SK-N-SH (cell line): ENCODE results near the gene BLID. TPM values are rescaled to one million over a fixed set of nuclear protein-coding genes. Genes with fewer than 3 reads are reported as not detected.

Source experiments
- CTCF ChIA-PET: fragments of 300-600, 350-600 bp; formaldehyde crosslinking; extraction: SDS; loops from one replicate; lab custom pipeline; 2021; lab: Yijun Ruan, JAX
- POLR2A ChIA-PET: fragments of 350-600 bp; sonication (Branson Sonifier 250); formaldehyde crosslinking; extraction: SDS; loops from one replicate; lab custom pipeline; 2020; ENCODE audit warnings: antibody characterized with exemption, inconsistent platforms; lab: Yijun Ruan, JAX
- DNase-seq: peaks from one replicate; pipeline ENCODE4 v3.0.0; 2012
- H2AFZ ChIP-seq: fragments of 200-600 bp; sonication (generic); 2 replicates; pipeline ENCODE4 v1.8.1; 2016; ENCODE audit warnings: antibody characterized with exemption, mild to moderate bottlenecking, low read depth
- H3F3A ChIP-seq: fragments of 200-600 bp; sonication (generic); replicated peaks from 2 replicates; pipeline ENCODE3; 2016; ENCODE audit warnings: antibody characterized with exemption, mild to moderate bottlenecking; ENCODE audit not compliant: insufficient read depth
- H3K27ac ChIP-seq, 2 experiments: fragments of 200-500 bp in 1 of 2; fragments of 200-600 bp in 1 of 2; sonication (Bioruptor generic) in 1 of 2; sonication (generic), shearing (Covaris generic) in 1 of 2; 2 replicates each; pipeline versions ENCODE4 v1.5.1 to v1.6.1; 2014 to 2016; ENCODE audit warnings: low read depth in 2 of 2, inconsistent platforms in 1 of 2, low read length in 1 of 2, mild to moderate bottlenecking in 1 of 2, mixed read lengths in 1 of 2
- H3K27me3 ChIP-seq: fragments of 200-600 bp; sonication (generic), shearing (Covaris generic); 2 replicates; pipeline ENCODE4 v1.6.1; 2016; ENCODE audit warnings: mixed run types; ENCODE audit not compliant: insufficient read depth
- H3K36me3 ChIP-seq, 2 experiments: fragments of 200-500 bp in 1 of 2; fragments of 200-600 bp in 1 of 2; sonication (Bioruptor generic) in 1 of 2; sonication (generic) in 1 of 2; replicated peaks in 1 of 2; 2 replicates each; pipeline versions ENCODE3 to v1.5.1; 2014 to 2016; ENCODE audit warnings: low read length in 1 of 2, mild to moderate bottlenecking in 1 of 2; ENCODE audit not compliant: insufficient read depth in 2 of 2, control insufficient read depth in 1 of 2
- H3K4me1 ChIP-seq, 2 experiments: fragments of 200-500 bp in 1 of 2; fragments of 200-600 bp in 1 of 2; sonication (Bioruptor generic) in 1 of 2; sonication (generic), shearing (Covaris generic) in 1 of 2; 2 replicates each; pipeline versions ENCODE4 v1.5.1 to v1.6.1; 2014 to 2016; ENCODE audit warnings: low read depth in 1 of 2, low read length in 1 of 2, mixed run types in 1 of 2; ENCODE audit not compliant: insufficient read depth in 2 of 2, control insufficient read depth in 1 of 2
- H3K4me2 ChIP-seq: fragments of 200-600 bp; sonication (generic), shearing (Covaris generic); 2 replicates; pipeline ENCODE4 v1.6.1; 2017; ENCODE audit warnings: mixed run types
- H3K4me3 ChIP-seq, 2 experiments: fragments of 200-500 bp in 1 of 2; fragments of 200-600 bp in 1 of 2; sonication (Bioruptor generic) in 1 of 2; sonication (generic), shearing (Covaris generic) in 1 of 2; 2 replicates each; pipeline versions ENCODE4 v1.5.1 to v1.8.1; 2014 to 2016; ENCODE audit warnings: low read depth in 2 of 2, inconsistent platforms in 1 of 2, low read length in 1 of 2, mild to moderate bottlenecking in 1 of 2, mixed read lengths in 1 of 2, moderate library complexity in 1 of 2
- H3K79me2 ChIP-seq: fragments of 200-600 bp; sonication (generic); 2 replicates; pipeline ENCODE4 v1.8.1; 2017; ENCODE audit warnings: mild to moderate bottlenecking; ENCODE audit not compliant: insufficient read depth
- H3K9ac ChIP-seq: fragments of 200-600 bp; sonication (generic); 2 replicates; pipeline ENCODE4 v1.6.1; 2017; ENCODE audit warnings: mixed run types
- H3K9me2 ChIP-seq: fragments of 200-600 bp; sonication (generic); 2 replicates; pipeline ENCODE4 v1.6.1; 2017; ENCODE audit warnings: mixed run types
- H3K9me3 ChIP-seq: fragments of 200-600 bp; sonication (generic); 2 replicates; pipeline ENCODE4 v1.6.1; 2017; ENCODE audit warnings: mixed run types, mild to moderate bottlenecking, moderate library complexity
- H4K20me1 ChIP-seq: fragments of 200-600 bp; sonication (generic); 2 replicates; pipeline ENCODE4 v1.6.1; 2017; ENCODE audit warnings: mild to moderate bottlenecking, mixed run types; ENCODE audit not compliant: insufficient read depth
- EZH2phosphoT487 ChIP-seq: fragments of 200-600 bp; sonication (generic); IDR thresholded peaks from 2 replicates; pipeline ENCODE4 v1.6.1; 2017; ENCODE audit warnings: low read depth, mixed run types, mild to moderate bottlenecking, antibody characterized with exemption, moderate library complexity, borderline replicate concordance
- FOXJ3 ChIP-seq: sonication (generic); formaldehyde crosslinking; IDR thresholded peaks from 2 replicates; pipeline ENCODE4 v1.5.1; 2020; ENCODE audit warnings: mild to moderate bottlenecking, missing genetic modification reagents
- GATA2 ChIP-seq: sonication (generic); formaldehyde crosslinking; IDR thresholded peaks from 2 replicates; pipeline ENCODE4 v1.5.0; 2020; ENCODE audit warnings: mild to moderate bottlenecking, missing genetic modification reagents
- MXI1 ChIP-seq: IDR thresholded peaks from 2 replicates; pipeline ENCODE4 v1.6.1; 2012; ENCODE audit warnings: mild to moderate bottlenecking, low read depth, low read length, improper control_type of control experiment
- NRF1 ChIP-seq: IDR thresholded peaks from 2 replicates; pipeline ENCODE4 v1.6.1; 2012; ENCODE audit warnings: low read depth, mild to moderate bottlenecking, low read length
- POLR2AphosphoS5 ChIP-seq: IDR thresholded peaks from 2 replicates; pipeline ENCODE4 v1.6.1; 2012; ENCODE audit warnings: low read depth, low read length
- WGBS: methylation state at CpG from one replicate; pipeline ENCODE4 v1.1.6; 2017; ENCODE audit warnings: low lambda C conversion rate; 5-methylcytosine and 5-hydroxymethylcytosine counted together
- polyA plus RNA-seq, 3 experiments: library from polyadenylated mRNA; depleted of rRNA; stranded (reverse); fragments of >200 nt; gene quantifications; 2 replicates each; pipeline ENCODE4 v1.2.3, GENCODE V29; 2012
- TF ChIP-seq, protein P1 (sequence below): IDR thresholded peaks from 2 replicates; pipeline ENCODE4 v1.4.0; 2012; ENCODE audit warnings: low read depth
- TF ChIP-seq, protein P2 (sequence below): IDR thresholded peaks from 2 replicates; pipeline ENCODE4 v1.4.0; 2012; ENCODE audit warnings: low read depth, borderline replicate concordance

Gene BLID
- polyA plus RNA-seq, 1 of the 3 experiments (the other 2 are of a cell fraction), result not detected

GRCh38 chr11:122107045-122107444 lies 9.0 kb downstream of the BLID start:
- CTCF ChIA-PET, result interaction anchor here (0.5 to 3.5 kb wide), 9 partner anchors 9 to 857 kb away, joined by 3 to 21 read pairs (median 10); partner anchors contain the start of gene BLID
- no peaks in the 10 kb centered on the region for H3K9me2 ChIP-seq
- H3K27ac ChIP-seq, result peak overlapping the region in 1 of 2 experiments; percentile 94; a peak in 2 of 4 replicates
- H3K4me3 ChIP-seq, result no peak overlapping the region
- no peak for DNase-seq
- no peak overlapping the region for H2AFZ ChIP-seq
- peaks cover 89% of the 10 kb centered on the region for H3F3A ChIP-seq
- POLR2A ChIA-PET, result no interaction called here
- H3K9ac ChIP-seq, result no peak overlapping the region
- no peaks in the 10 kb centered on the region for H3K9me3 ChIP-seq
- no peaks in the 10 kb centered on the region for H3K27me3 ChIP-seq
- H3K36me3 ChIP-seq, result peaks cover 0 to 53% of the 10 kb centered on the region in 2 experiments
- TF ChIP-seq GATA2 (CRISPR knock-in tag) (no peak), MXI1 (no peak), POLR2AphosphoS5 (no peak)
- TF ChIP-seq, all 33 proteins: peak for 0
- peaks cover 99% of the 10 kb centered on the region for H3K79me2 ChIP-seq
- H3K4me1 ChIP-seq, result peaks cover 12 to 68% of the 10 kb centered on the region in 2 experiments
- WGBS, result 60% methylated on average over 3 of the region's 3 CpGs
- no peak overlapping the region for H3K4me2 ChIP-seq
- peaks cover 83% of the 10 kb centered on the region for H4K20me1 ChIP-seq

DNA sequence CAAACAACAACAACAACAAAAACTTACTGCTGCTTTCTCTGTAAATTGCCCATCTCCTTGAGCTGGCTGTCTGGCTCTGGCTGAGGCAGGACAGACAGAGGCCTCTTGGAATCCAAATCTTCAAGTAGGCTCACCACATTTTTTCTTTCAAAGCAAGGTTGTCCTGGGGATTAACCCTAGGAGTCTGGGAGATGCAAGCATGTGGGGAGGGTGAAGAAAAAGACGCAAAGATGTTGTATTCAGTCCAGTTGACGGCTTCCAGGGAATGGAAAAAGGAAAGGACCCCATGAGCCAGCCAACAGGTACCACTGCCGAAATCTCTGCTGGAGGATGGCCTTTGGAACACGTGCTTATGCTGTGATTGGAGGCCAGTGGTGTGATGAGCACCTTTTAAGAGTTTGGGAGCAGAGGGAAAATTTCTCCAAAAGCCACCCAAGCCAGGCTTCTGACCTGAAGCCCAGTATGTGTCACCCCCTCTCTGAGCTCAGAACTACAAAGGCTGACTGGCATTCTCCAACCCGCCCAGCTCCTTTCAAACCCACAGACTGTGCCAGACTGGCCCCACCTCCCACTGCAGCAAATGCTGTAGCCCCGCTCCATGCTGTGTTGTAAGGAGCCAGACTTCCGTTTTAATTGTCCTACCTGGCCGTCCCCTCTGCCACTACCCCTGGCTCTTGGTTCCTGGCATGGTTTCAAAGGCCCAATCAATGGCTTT lies 10.8 kb downstream of the BLID start:
- ChIA-PET CTCF (interaction anchor here (0.8 to 9.1 kb wide), 5 partner anchors 9 to 451 kb away, joined by 3 to 134 read pairs (median 9); no protein-coding TSS in a partner anchor), POLR2A (no interaction called here)
- H3K79me2 ChIP-seq, result peaks cover 99% of the 10 kb centered on the region
- peaks cover 94% of the 10 kb centered on the region for H3F3A ChIP-seq
- peaks cover 15 to 60% of the 10 kb centered on the region in 2 experiments for H3K4me1 ChIP-seq
- H3K9me2 ChIP-seq, result no peaks in the 10 kb centered on the region
- H2AFZ ChIP-seq, result no peak overlapping the region
- H3K4me2 ChIP-seq, result peak overlapping the region; percentile 89; the same call in 1 of the 2 replicates
- peaks cover 67% of the 10 kb centered on the region for H4K20me1 ChIP-seq
- H3K27ac ChIP-seq, result peak overlapping the region; percentile 7 to 94; a peak in 3 of 4 replicates
- 83% methylated on average over 8 of the region's 8 CpGs for WGBS
- no peak for DNase-seq
- no peaks in the 10 kb centered on the region for H3K27me3 ChIP-seq
- H3K9me3 ChIP-seq, result no peaks in the 10 kb centered on the region
- peaks cover 0 to 46% of the 10 kb centered on the region in 2 experiments for H3K36me3 ChIP-seq
- no peak overlapping the region for H3K9ac ChIP-seq
- H3K4me3 ChIP-seq, result no peak overlapping the region
- no peak for TF ChIP-seq MXI1
- TF ChIP-seq FOXJ3 (CRISPR knock-in tag), result no peak
- TF ChIP-seq, protein P1, sequence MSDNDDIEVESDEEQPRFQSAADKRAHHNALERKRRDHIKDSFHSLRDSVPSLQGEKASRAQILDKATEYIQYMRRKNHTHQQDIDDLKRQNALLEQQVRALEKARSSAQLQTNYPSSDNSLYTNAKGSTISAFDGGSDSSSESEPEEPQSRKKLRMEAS, result 0 out of 2 replicates have a peak, but pooled peaks have one; percentile 11
- TF ChIP-seq EZH2phosphoT487, result no peak
- TF ChIP-seq NRF1, result no peak
- 0 out of 2 replicates have a peak, but pooled peaks have one; percentile 7 for TF ChIP-seq POLR2AphosphoS5
- TF ChIP-seq, protein P2, sequence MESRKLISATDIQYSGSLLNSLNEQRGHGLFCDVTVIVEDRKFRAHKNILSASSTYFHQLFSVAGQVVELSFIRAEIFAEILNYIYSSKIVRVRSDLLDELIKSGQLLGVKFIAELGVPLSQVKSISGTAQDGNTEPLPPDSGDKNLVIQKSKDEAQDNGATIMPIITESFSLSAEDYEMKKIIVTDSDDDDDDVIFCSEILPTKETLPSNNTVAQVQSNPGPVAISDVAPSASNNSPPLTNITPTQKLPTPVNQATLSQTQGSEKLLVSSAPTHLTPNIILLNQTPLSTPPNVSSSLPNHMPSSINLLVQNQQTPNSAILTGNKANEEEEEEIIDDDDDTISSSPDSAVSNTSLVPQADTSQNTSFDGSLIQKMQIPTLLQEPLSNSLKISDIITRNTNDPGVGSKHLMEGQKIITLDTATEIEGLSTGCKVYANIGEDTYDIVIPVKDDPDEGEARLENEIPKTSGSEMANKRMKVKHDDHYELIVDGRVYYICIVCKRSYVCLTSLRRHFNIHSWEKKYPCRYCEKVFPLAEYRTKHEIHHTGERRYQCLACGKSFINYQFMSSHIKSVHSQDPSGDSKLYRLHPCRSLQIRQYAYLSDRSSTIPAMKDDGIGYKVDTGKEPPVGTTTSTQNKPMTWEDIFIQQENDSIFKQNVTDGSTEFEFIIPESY, result no peak
